Left renal cortex interstitium (tissue), 4 donors: ENCODE results near the gene DPH5. TPM values are rescaled to one million over a fixed set of nuclear protein-coding genes. Genes with fewer than 3 reads are reported as not detected.
"Not testable (repeated sequence)": the region's sequence is repeated elsewhere in the genome, so short reads cannot be mapped to it uniquely, and the experiment has no call there.

Experiments used
- DNase-seq, 4 donors: peaks; one replicate each; pipeline ENCODE4 v3.0.0-alpha.2; 2013; ENCODE audit warnings: low read depth in 4 of 4, low spot score in 2 of 4, missing footprints in 1 of 4
- polyA plus RNA-seq, 4 donors: library from polyadenylated mRNA; unstranded; fragments of 120-200 nt; gene quantifications; one replicate each; pipeline ENCODE4 v1.2.1, GENCODE V29; 2013; ENCODE audit not compliant: insufficient read length in 4 of 4

DPH5 gene
- polyA plus RNA-seq, 4 donors: 48.9 to 67.2 (median 56.9) TPM

- no peak for DNase-seq
Measured at GRCh38 chr1:101033017-101033416, 7.4 kb upstream of the DPH5 start.

DNA sequence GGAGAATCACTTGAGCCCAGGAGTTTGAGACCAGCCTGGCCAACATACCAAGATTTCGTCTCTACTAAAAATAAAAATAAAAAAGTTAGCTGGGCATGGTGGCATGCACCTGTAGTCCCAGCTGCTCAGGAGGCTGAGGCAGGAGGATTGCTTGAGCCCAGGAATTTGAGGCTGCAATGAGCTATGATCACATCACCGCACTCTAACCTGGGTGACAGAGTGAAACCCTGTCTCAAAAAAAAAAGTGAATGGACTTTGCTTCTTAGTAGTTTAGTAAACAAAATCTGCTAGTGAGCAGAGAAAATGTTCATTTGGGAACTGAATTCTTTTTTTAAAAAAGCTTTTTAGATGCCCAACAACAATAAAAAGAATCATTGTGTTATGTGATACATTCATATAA is 6.5 kb upstream of the DPH5 start:
- not testable (repeated sequence) for DNase-seq

DNA sequence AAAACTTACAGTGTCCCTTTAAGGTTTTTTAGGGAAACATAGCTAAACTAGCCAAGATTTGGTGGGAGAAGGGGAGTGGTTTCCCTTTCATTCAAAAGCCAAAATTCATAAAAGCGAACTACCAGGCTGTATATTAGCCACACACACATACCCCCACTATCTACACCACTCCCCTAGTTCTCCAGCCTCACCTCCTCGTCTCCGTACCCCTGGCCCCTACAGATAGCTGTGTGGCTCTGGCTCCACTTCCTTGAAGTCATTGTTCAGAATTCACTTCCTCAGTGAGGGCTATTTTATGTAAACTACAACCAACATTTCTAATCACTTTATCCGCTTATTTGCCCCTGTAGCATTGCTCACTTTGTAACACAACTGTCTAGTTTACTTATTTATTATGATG is 5.3 kb upstream of the DPH5 start:
- no peak for DNase-seq

DNA sequence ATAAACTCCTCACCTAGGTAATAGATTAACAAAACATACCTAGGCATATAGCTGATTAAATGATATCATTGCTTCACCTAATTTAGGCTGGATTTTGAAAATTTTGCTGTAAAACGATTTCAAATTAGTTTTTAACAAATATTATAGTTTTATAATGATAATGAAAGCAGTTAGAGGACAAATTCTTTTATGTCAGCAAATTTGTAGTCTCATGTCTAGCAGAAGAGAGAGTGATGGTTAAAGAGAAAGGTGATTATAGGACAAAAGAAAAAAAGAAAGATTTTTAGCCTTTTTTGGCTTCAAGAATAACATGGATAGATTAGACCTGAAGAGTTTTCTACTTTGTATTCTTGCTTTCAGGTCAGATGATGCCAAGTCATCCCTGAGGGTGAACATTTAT is 3.6 kb upstream of the DPH5 start:
- no peak for DNase-seq

DNA sequence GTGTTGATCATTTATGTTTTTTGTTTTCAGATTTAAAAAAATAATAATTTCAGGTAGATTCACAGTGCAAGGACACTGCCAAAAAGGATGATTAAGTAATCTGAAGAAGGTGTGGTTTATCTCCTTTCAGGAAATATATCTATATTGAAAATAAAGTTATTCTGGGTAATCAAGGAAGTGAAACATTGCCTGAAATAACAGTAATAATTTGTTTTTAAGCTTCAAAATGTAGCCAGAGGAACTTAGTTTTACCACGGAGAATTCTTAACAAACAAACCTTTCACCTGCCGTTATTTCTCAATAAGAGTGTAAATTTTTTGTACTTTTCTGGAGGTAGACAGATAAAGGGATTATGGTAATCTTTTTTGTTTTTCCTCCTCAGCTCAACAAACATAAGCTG is 2.9 kb upstream of the DPH5 start:
- DNase-seq: no peak

DNA sequence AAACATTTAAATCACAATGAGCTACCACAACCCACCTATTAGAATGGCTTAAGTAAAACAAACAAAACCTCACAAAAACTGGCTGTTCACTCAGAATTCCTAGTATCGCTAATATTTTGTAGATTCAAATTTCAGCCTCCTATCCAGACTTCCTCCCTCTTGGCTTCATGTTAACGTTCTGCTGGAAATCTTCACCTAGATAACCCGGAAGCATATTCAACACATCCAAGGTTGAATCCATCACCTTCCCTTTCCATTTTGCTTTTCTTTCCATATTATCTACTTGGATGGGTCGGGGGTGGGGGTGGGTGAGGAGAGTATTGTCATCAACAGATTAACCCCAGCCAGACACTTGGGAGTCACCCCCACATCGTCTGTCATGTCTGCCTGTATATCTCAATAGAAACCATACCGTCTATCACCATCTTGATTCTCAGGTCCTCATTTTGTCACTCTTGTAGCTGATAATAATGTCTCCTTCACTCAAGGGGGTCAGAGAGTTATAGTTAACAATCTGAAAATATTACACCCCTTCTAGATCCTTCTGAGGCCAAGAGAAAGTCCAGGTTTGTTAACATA is 1.7 kb upstream of the DPH5 start:
- DNase-seq: no peak

DNA sequence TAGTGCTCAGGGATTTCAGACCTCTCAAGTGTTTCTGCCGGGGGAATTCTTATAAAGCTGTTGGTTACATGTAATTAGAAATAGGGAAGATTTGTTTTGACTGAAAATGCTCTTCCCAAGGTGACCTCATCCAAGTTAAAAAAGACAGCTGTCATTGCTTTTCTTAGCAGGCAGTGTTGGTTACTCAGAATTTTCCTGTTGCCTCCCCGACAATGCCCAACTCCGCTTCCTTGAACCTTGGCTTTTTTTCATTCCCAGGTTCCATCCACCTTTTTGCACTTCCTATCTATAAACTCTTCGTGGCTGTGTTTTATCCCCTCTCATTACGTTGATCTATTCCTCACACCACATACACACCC is 825 bp upstream of the DPH5 start:
- peak in 1 of 4 donors; percentile 2 for DNase-seq

- peak in 2 of 4 donors; percentile 45 to 75 for DNase-seq
Measured at GRCh38 chr1:101025283-101025656, 314 bp downstream of the DPH5 start.

DNA sequence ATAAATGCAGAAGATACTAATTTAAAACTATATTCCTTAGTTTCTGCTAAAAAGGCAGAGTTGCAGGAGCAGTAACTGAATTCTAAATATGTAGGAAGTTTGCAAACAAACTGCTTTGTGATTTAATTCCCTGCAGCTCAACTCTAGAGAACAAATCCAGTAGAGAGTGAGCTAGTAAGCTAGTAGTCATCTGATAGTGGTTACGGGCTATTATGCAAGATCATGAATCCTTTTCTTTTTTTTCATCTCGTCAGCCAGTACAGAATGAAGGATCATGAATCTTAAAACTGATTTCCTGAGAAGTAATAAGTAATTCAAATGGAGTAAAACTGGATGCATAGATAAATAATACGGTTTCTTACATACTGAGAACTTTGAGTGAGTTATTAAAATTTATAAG is 3.3 kb downstream of the DPH5 start:
- no peak for DNase-seq

DNA sequence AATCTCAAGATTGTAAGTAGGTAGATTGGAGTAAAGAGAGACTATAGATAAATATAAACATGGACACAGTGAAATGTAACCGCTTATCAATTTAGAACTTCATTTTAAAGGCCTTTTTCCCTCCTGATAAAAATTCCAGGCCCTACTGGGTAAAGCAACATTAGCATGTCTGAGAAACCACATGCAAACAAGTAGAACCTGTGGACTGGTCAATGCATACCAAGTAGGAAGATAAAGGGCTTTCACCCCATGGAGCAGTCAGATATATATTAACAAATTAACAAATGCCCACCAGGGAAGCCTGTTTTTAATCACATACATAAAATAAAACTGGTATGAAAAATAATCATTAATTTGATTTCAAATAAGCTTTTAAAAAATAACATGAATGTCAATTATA is 8.1 kb downstream of the DPH5 start:
- DNase-seq: no peak

DNA sequence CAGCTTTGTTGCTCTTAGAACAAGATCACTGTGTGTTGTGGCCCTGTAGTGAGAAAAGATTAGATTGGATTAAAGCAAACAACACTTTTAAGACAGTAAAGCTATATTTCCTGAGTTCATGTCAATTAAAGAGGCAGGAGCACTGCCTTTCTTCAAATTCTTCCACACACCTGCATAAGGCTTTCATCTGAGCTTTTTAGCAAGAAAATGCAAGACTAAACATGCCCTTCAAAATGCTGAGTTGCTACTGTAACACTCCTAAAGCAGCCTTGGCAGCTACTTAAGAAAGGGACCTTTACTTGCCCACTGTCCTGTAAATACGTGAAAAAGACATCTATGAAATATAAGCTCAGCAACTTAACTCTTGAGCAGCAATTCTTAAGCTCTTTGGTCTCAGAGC is 11.8 kb downstream of the DPH5 start:
- no peak for DNase-seq

DNA sequence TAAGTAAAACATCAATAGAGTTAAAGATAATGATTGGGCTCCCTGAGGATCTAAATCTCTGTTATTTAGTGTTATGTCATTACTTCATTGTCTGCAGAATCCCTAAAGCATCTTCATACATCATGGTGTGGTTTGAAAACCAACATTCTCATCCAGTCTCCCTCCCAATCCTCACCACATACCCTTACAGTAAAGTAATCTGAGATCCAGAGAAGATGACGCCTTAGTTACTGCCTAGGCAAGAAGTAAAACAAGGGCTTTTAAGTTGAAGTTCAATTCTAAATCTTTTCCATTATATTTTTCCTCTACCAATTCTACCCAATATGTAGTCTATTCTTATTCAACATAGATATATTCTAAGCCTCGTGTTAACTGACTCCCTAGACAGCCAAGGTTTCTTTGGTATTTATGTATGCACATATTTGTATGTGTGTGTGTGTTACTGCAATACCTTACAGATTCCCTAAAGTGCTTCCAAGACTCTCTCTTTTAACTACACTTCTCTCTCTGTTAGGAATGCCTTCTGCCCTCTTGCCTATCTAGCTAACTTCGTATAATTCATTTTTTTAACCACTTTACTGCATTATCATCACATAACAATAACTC is 17.3 kb downstream of the DPH5 start:
- DNase-seq: no peak

- no peak for DNase-seq
Measured at GRCh38 chr1:101006553-101006952, 19.0 kb downstream of the DPH5 start.

- DNase-seq: no peak
Measured at GRCh38 chr1:101005871-101006270, 19.7 kb downstream of the DPH5 start.

GRCh38 chr1:101005183-101005582 is 20.4 kb downstream of the DPH5 start:
- no peak for DNase-seq

DNA sequence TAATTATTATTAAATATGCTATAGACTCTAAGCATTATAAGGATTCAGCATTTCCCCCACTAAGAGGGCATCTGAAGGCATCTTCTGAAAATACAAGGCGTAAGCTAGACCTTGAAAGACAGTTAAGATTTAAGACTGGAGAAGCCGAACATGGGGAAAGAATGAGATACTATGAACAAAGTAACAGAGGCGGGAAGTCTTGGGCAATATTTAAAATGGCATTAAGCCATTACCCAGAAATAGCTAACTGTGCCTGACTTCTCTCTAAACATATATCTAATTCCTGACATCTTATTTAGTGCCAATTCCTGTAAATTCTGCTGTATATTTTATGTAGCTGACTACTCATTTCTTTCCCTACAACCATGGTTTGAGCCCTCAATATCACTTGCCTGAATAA is 20.9 kb downstream of the DPH5 start:
- no peak for DNase-seq

DNA sequence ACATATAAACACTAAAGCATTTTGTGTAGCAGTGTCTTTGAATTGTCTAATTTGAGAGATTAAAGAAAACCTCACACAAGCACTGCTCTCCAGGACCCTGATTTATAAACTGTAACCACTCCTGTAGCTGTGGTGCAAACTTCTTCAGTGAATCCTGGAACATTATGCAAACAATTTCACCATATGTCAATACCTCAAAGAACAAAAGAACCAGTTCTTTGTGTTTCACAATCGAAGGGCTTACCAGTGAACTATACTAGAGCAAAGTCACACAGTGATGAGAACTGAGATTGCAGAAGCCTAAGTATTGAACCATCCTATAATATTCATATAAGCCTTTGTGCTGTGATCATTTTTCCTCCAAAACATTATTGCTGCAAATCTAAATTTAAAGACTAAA is 21.5 kb downstream of the DPH5 start:
- no peak for DNase-seq

DNA sequence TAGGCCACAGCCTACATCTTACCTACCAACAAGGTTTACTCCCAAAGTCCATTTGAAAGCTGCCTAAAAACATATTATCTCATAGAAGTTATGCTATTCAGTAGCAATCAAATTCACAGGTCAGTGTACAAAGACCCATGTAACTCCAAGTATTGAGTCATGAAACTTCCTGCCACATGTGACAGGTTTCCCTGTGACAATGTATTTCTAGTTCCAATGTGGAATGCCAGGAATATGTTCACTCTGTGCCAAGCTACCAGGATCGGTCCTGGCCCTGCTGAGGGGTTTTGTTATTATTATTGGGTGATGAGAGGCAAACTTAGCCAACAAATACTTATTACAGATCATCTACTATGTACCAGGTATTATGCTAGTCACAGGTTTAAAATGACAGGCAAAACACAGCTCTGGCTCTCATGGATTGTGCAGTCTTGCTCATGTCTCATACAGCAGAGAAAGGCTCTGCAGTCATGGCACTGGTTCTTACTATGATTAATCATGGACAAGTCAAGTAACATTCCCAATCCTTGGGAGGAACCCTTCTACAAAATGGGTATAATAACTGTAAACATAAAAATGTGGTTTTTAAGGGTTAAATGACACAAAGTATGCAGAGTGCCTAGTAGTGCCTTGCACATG is 22.5 kb downstream of the DPH5 start:
- DNase-seq: no peak

GRCh38 chr1:101002551-101002950 is 23.0 kb downstream of the DPH5 start:
- DNase-seq: no peak

GRCh38 chr1:101000131-101000873 is 25.3 kb downstream of the DPH5 start:
- DNase-seq: no peak

DNA sequence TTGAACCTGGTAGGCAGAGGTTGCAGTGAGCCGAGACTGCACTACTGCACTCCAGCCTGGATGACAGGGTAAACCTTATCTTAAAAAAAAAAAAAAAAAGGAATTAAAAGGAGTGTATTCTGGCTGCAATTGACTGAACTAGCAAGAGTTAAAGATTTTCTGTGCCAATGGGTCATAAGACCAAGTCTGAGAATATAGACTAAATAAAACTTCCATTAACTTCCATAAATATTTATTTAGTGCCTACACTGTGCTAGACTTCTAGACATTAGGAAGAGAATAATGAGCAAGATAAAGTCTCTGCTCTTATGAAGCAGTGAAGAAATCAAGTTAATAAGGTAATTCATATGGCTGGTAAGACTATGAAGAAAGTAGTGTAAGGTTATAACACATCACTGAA is 27.2 kb downstream of the DPH5 start:
- DNase-seq: no peak
